ENCODE results near the gene SAMD3.

Gene SAMD3

DNA sequence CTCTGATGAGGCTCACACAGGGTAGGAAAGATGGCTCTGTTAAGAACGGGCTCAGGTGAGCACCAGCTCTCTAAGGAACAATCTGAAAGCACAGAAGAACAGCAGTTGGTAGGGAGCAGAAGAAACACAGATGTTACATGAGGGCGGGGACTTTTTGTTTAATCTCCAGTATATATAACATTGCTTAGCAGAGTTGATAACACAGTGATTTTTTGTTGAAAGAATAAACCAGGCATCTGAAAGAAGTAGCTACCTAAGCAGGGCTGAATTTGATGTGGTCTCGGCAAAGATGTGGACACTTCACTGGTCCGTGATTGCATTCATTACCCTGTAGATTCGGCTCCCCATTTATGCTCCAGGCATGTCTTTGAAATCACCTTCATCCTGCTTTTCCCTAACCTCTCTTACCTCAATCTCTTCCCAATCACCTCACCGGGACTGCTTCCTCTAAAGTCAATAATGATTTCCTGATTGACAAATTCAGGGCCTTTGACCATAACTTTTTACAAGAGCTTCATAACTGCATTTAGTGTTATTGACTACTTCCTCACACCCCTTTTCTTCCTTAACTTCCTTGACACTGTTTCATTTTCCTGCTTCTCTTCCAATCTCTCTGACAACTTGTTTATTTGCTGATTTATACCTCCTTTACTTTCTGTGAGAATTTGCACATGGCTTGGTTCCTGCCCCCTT lies 34.4 kb downstream of the SAMD3 start:
- CTCF ChIA-PET: interaction anchor here (0.7 to 1.7 kb wide), 2 partner anchors 10 to 41 kb away, joined by 3 to 7 read pairs; no protein-coding TSS in a partner anchor
- POLR2A ChIA-PET: no interaction called here
- DNase-seq (ENCODE audit: extremely low spot score): no peak

DNA sequence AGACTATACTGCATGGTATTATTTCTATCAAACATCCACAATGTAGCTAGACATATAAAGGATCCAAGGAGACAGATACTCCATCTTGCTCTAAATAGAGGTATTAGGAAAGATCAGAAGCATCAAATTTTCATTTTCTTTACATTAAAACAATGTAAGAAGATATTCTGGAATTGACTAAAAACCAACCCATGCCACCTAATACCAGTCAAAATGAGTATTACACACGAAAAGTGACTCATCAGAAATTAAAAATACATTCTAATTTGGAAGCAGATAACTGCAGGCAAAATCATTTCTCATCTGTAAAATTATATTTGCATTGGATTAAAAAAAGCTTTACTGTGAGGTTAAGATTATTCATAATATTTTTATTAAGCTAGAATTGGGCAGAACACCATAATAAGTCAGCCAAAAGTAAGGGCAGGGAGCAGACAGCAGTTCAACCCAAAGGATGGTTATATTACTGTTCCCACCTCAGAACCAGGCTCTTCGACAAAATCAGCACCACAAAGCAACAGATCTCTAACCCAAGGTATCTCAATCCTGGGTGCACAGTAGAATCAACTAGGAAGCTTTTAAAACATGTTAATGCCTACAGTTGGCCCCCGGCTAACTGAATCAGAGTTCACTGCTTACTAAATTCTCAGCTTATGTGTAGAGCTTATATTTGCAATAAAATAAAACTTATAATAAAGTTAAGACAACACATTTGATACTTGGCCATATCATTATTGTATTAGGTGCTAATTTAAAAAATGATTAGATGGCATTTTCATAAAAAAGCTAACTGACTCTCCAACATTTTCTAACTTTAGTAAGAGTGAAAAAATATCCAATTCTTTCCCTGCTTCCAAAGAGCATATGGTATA lies 35.2 kb downstream of the SAMD3 start:
- TF ChIP-seq CTCF (IDR thresholded peaks at IDR 0.05; ENCODE audit: control extremely low read depth, extremely low read depth, low read depth, missing control alignments): no peak
- ChIA-PET CTCF (interaction anchor here (1.0 to 1.7 kb wide), 4 partner anchors 9 to 52 kb away, joined by 3 to 7 read pairs (median 4); no protein-coding TSS in a partner anchor), POLR2A (no interaction called here)
- DNase-seq (ENCODE audit: extremely low spot score): no peak

More for the DNA sequence above, 34.4 kb downstream of the SAMD3 start:
- TF ChIP-seq CTCF (IDR thresholded peaks at IDR 0.05; ENCODE audit: control extremely low read depth, extremely low read depth, low read depth, missing control alignments): no peak

DNA sequence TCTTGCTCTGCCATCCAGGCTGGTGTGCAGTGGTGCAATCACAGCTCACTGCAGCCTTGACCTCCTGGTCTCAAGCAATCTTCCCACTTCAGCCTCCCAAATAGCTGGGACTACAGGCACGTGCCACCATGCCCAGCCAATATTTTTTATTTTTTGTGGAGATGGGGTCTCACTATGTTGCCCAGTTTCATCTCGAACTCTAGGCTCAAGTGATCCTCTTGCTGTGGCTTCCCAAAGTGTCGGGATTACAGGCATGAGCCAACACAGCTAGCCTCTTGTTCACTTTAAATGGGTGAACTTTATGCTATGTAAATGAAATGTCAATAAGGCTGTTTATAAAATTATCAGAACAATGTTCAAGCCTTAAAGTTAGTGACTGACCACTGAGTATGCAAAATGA lies 37.1 kb downstream of the SAMD3 start:
- ChIA-PET POLR2A (no interaction called here), CTCF (no interaction called here)
- TF ChIP-seq CTCF (IDR thresholded peaks at IDR 0.05; ENCODE audit: control extremely low read depth, extremely low read depth, low read depth, missing control alignments): no peak
- no peak for DNase-seq (ENCODE audit: extremely low spot score)

GRCh38 chr6:130183271-130184222 lies 39.2 kb downstream of the SAMD3 start:
- no peak for TF ChIP-seq CTCF (IDR thresholded peaks at IDR 0.05; ENCODE audit: control extremely low read depth, extremely low read depth, low read depth, missing control alignments)
- ChIA-PET POLR2A (no interaction called here), CTCF (interaction anchor here (0.9 kb wide), 1 partner anchor 10 kb away, joined by 3 read pairs; no protein-coding TSS in a partner anchor)

DNA sequence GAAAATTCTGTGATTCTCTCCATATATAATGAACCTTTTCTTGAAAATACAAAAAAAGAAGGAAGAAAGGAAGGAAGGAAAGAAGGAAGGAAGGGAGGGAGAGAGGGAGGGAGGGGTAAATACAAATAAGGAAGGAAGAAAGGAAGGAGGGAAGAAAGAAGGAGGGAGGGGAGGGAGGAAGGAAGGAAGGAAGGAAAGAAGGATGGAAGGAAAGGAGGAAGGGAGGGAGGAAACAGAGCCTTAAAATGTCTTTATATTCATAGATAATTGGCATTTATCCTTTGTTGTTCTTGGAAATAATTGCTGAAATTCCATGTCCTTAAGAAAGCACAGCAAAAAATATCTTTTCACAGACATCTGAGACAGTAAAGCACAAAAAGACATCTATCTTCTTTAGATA lies 40.3 kb downstream of the SAMD3 start:
- CTCF ChIA-PET: no interaction called here
- POLR2A ChIA-PET: no interaction called here
- no peak for TF ChIP-seq CTCF (IDR thresholded peaks at IDR 0.05; ENCODE audit: control extremely low read depth, extremely low read depth, low read depth, missing control alignments)
- DNase-seq (ENCODE audit: extremely low spot score): no peak

More at GRCh38 chr6:130183271-130184222, 39.2 kb downstream of the SAMD3 start:
- no peak for DNase-seq (ENCODE audit: extremely low spot score)

GRCh38 chr6:130178692-130179091 lies 44.1 kb downstream of the SAMD3 start:
- DNase-seq (ENCODE audit: extremely low spot score): no peak
- ChIA-PET CTCF (interaction anchor here (0.8 to 1.6 kb wide), 3 partner anchors 9 to 11 kb away, joined by 4 to 7 read pairs (median 4); no protein-coding TSS in a partner anchor), POLR2A (no interaction called here)
- TF ChIP-seq CTCF (IDR thresholded peaks at IDR 0.05; ENCODE audit: control extremely low read depth, extremely low read depth, low read depth, missing control alignments): no peak
